GM21825 (cell line): ENCODE results near the gene PDE11A.

ENCODE experiments used
- ATAC-seq: cut with Tn5 transposase; IDR thresholded peaks from one replicate; pipeline ENCODE4 v1.9.1; 2021; ENCODE audit warnings: mild to moderate bottlenecking, moderate library complexity; ENCODE audit not compliant: unreplicated experiment

Gene PDE11A

GRCh38 chr2:177733322-177733855, 339.2 kb downstream of the PDE11A start:
- ATAC-seq, result no peak

- no peak for ATAC-seq
Measured at GRCh38 chr2:177731384-177731783, 341.2 kb downstream of the PDE11A start.

GRCh38 chr2:177730792-177731191, 341.8 kb downstream of the PDE11A start:
- no peak for ATAC-seq

- no peak for ATAC-seq
Measured at GRCh38 chr2:177730363-177730762, 342.2 kb downstream of the PDE11A start.

GRCh38 chr2:177728920-177729319, 343.7 kb downstream of the PDE11A start:
- no peak for ATAC-seq

GRCh38 chr2:177728399-177728765, 344.2 kb downstream of the PDE11A start:
- ATAC-seq, result no peak

- ATAC-seq, result no peak
Measured at GRCh38 chr2:177727577-177728398, 344.8 kb downstream of the PDE11A start.

GRCh38 chr2:177726931-177727348, 345.6 kb downstream of the PDE11A start:
- ATAC-seq, result no peak

- ATAC-seq, result no peak
Measured at GRCh38 chr2:177724398-177725287, 347.9 kb downstream of the PDE11A start.

- no peak for ATAC-seq
Measured at GRCh38 chr2:177723235-177723634, 349.3 kb downstream of the PDE11A start.

GRCh38 chr2:177721818-177722567, 350.6 kb downstream of the PDE11A start:
- ATAC-seq, result no peak

- ATAC-seq, result no peak
Measured at GRCh38 chr2:177721087-177721486, 351.5 kb downstream of the PDE11A start.

GRCh38 chr2:177717831-177718618, 354.6 kb downstream of the PDE11A start:
- ATAC-seq, result no peak

- no peak for ATAC-seq
Measured at GRCh38 chr2:177716484-177716883, 356.1 kb downstream of the PDE11A start.

- no peak for ATAC-seq
Measured at GRCh38 chr2:177715771-177716170, 356.8 kb downstream of the PDE11A start.

- no peak for ATAC-seq
Measured at GRCh38 chr2:177714704-177715103, 357.9 kb downstream of the PDE11A start.

GRCh38 chr2:177712462-177712861, 360.1 kb downstream of the PDE11A start:
- ATAC-seq, result no peak

- no peak for ATAC-seq
Measured at GRCh38 chr2:177711483-177712265, 360.9 kb downstream of the PDE11A start.

- no peak for ATAC-seq
Measured at GRCh38 chr2:177710889-177711288, 361.7 kb downstream of the PDE11A start.
